Stimulated activated CD4-positive, alpha-beta T cell treated with anti-CD3 and anti-CD28 coated beads, Interleukin-12 subunit alpha, Interleukin-12 subunit beta, amount 100 ng/mL, for 4 hours (primary cell): ENCODE measurements around the gene CLDN24.

ENCODE experiments used
- DNase-seq: peaks from one replicate; pipeline ENCODE4 v3.0.0-alpha.2; 2020

Gene CLDN24

GRCh38 chr4:183272384-183272783, 49.8 kb downstream of the CLDN24 start:
- DNase-seq, result no peak
